Effector memory CD4-positive, alpha-beta T cell (primary cell): ENCODE results near the gene UBAC1.
"Not testable (repeated sequence)": the region's sequence is repeated elsewhere in the genome, so short reads cannot be mapped to it uniquely, and the experiment has no call there.

ENCODE experiments used
- DNase-seq, 3 donors: peaks; one replicate each; pipeline ENCODE4 v3.0.0-alpha.2; 2020
- H3K27ac ChIP-seq: 2 replicates; pipeline ENCODE4 v1.7.0; 2013; ENCODE audit warnings: mild to moderate bottlenecking, low read length, moderate library complexity; ENCODE audit not compliant: insufficient read depth, poor library complexity, severe bottlenecking
- H3K27me3 ChIP-seq: replicated peaks from 2 replicates; pipeline ENCODE4 v1.7.0; 2013; ENCODE audit warnings: mild to moderate bottlenecking, low read length; ENCODE audit not compliant: insufficient read depth, control insufficient read depth, poor library complexity, severe bottlenecking
- H3K36me3 ChIP-seq: 2 replicates; pipeline ENCODE4 v1.7.0; 2013; ENCODE audit warnings: mild to moderate bottlenecking, low read length, moderate library complexity; ENCODE audit not compliant: control insufficient read depth, insufficient read depth
- H3K4me1 ChIP-seq: 2 replicates; pipeline ENCODE4 v1.7.0; 2013; ENCODE audit warnings: low read length, mild to moderate bottlenecking; ENCODE audit not compliant: control insufficient read depth, insufficient read depth, poor library complexity, severe bottlenecking
- H3K4me3 ChIP-seq: 2 replicates; pipeline ENCODE4 v1.7.0; 2013; ENCODE audit warnings: low read length, low read depth, mild to moderate bottlenecking; ENCODE audit not compliant: insufficient read depth, poor library complexity, severe bottlenecking
- H3K9me3 ChIP-seq: 2 replicates; pipeline ENCODE4 v1.7.0; 2013; ENCODE audit warnings: mild to moderate bottlenecking, low read length, moderate library complexity; ENCODE audit not compliant: control insufficient read depth

UBAC1 gene

DNA sequence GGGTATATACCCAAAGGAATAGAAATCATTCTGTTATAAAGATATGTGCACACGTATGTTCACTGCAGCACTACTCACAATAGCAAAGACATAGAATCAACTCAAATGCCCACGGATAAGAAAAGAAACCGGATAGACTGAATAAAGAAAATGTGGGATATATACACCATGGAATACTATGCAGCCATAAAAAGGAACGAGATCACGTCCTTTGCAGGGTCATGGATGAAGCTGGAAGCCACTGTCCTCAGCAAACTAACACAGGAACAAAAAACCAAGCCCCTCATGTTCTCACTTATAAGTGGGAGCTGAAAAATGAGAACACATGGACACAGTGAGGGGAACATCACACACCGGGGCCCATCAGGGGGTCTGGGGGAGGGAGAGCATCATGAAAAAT lies 17.6 kb downstream of the UBAC1 start:
- not testable (repeated sequence) for H3K27me3 ChIP-seq, DNase-seq, H3K4me1 ChIP-seq, H3K9me3 ChIP-seq, H3K4me3 ChIP-seq, H3K27ac ChIP-seq
- H3K36me3 ChIP-seq = peaks cover 44% of the 10 kb centered on the region

DNA sequence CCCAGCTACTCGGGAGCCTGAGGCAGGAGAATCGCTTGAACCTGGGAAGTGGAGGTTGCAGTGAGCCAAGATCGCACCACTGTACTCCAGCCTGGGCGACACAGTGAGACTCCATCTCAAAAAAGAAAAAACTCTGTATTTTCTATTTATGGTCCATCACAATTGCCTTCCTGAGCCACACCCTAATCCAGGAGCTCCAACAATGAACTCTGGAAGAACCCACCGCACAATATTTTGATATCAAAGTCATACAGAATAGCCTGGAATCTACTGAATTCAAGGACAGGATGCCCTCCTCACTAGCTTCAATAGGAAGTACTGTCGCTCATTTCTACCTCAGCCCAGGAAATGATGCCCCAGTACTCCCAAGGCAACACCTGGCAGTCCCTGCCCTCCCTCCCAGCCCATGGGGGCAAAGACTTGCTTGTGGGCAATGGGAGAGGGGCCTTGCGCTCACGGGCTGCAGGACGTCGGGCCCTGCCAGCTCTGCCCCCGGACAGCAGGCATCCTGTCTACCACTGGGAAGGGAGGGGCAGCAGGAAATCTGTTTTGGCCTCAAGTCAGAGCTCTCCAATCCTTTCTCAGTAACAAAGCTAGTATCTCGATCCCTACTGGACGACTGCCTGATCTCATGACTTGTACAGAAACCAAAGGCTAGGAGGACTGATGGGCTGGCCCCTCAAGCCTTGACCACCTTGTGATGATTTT lies 19.7 kb downstream of the UBAC1 start:
- H3K4me3 ChIP-seq = no peak overlapping the region
- no peak for DNase-seq
- no peaks in the 10 kb centered on the region for H3K27me3 ChIP-seq
- H3K9me3 ChIP-seq = no peaks in the 10 kb centered on the region
- no peak overlapping the region for H3K27ac ChIP-seq
- no peaks in the 10 kb centered on the region for H3K4me1 ChIP-seq
- H3K36me3 ChIP-seq = peaks cover 48% of the 10 kb centered on the region

DNA sequence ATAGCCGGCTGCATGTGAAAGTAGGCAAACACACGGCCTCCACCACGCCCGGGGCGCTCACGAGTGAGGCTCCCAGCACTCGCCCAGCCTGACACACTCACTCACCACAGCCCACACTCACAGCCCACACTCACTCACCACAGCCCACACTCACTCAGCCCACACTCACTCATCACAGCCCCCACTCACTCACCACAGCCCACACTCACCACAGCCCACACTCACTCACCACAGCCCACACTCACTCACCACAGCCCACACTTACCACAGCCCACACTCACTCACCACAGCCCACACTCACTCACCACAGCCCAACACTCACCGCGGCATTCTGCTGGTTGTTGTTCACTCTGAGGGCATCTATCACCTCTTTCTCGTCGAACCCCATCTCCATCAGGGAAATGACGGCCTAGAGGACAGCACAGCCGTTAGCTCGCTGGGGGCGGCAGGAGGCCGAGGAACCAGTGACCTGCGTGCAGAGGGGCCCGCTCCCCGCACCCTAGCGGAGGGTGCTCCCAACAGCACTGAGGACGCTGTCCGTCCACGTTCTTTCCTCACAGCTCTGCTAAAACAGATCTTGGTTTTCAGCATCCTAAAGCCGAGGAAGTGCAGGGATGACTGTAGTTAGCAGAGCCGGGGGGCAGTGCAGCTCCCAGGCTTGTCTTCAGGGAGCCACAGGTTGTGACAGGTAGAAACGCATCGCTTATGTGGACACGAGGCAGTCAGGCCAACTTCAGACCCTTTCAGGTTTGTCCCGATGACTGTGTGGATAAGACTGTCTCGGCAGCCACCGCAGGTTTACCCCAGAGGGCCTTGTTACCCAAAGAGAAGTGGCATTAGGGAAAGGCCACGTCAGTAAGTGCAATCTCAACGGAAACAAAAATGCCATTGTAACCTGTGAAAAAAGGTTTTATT lies 21.6 kb downstream of the UBAC1 start:
- no peaks in the 10 kb centered on the region for H3K9me3 ChIP-seq
- H3K4me1 ChIP-seq = no peaks in the 10 kb centered on the region
- peaks cover 36% of the 10 kb centered on the region for H3K36me3 ChIP-seq
- H3K27ac ChIP-seq = no peak overlapping the region
- peak; percentile 16 to 51 (median 23) for DNase-seq
- no peaks in the 10 kb centered on the region for H3K27me3 ChIP-seq
- no peak overlapping the region for H3K4me3 ChIP-seq

DNA sequence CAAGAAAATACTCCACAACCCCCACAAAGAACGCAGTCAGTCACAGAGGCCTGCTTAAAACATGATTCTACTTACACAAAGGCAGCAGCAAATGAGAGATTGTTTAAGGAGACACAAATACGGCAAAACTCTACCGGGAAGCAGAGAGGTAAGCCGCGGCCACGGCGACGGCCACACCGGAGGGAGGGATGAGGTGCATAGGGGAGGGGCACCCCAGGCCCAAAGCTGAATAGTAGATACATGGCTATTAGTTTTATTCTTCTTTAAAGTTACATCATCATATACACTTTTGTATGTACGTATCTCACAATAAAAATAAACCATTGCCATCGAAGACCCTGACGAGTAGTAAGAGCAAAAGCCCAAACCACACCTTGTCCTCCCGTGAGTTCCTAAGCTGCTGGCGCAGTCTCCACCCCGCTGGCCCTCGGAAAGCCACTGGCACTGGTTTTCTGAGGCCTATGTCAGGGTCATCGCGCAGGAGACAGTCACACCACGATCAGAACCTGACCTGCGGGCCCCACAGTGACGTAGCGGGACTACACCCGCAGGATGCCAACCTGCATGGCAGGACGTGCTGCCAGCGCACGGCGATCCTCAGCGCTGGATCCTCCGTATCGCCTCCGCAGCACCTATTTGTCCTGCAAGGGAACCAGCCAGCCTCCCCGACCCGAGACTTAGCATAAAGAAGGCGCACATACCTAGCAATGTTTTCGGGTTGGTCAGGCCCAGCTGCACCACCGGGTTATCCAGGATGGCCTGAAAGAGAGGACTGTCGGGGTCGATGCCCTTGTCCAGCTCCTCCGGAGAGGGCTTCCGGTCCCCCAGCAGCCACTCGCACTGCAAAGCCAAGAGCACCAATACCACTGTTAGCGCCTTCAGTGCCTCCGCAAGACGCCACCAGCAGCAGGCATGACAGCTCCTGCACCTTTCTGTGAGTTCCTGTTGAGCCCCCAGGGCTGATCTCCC lies 23.4 kb downstream of the UBAC1 start:
- DNase-seq = no peak
- no peaks in the 10 kb centered on the region for H3K9me3 ChIP-seq
- peaks cover 37% of the 10 kb centered on the region for H3K36me3 ChIP-seq
- no peak overlapping the region for H3K27ac ChIP-seq
- no peaks in the 10 kb centered on the region for H3K27me3 ChIP-seq
- H3K4me3 ChIP-seq = no peak overlapping the region
- no peaks in the 10 kb centered on the region for H3K4me1 ChIP-seq

DNA sequence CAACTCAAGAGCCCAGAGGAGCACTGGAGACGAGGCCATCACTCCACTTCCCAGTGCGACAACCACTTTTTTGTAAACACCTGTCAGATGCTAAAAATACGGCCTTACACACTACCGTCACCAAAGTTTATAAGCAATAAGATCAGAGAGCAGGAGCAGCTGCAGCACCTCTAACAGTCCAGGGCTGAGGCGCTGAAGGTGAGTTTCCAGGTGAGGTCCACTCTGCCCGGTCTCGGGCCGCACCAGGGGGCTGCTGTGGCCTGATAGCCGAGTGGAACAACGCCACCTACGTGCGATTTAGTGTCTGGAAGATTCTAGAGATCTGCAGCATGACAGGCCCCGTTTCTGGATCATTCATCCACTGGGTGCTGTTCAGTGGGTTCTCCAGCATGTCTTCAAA lies 28.1 kb downstream of the UBAC1 start:
- H3K4me3 ChIP-seq = no peak overlapping the region
- peaks cover 38% of the 10 kb centered on the region for H3K36me3 ChIP-seq
- H3K27ac ChIP-seq = no peak overlapping the region
- no peaks in the 10 kb centered on the region for H3K4me1 ChIP-seq
- H3K9me3 ChIP-seq = no peaks in the 10 kb centered on the region
- DNase-seq = no peak
- H3K27me3 ChIP-seq = no peaks in the 10 kb centered on the region

DNA sequence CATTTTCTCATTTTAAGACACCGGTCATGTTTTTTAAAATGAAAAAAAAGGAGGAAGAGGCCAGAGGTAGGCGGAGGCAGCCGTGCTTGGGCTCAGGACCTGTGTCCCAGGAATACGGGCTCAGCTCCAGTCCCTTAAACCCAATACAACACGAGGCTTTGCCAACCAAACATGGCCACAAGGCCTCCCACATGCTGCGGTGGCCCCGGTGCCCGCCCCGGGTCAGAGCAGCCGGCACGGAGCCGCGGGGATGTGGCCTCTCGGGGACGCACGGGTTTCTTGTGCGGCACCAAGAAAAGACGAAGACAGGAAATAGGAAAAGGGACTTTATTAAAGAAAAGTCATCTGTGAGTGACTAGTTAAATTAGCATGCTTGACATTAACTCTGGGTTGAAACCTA lies 28.5 kb downstream of the UBAC1 start:
- no peak for DNase-seq
- peaks cover 35% of the 10 kb centered on the region for H3K36me3 ChIP-seq
- no peak overlapping the region for H3K4me3 ChIP-seq
- no peak overlapping the region for H3K27ac ChIP-seq
- H3K27me3 ChIP-seq = no peaks in the 10 kb centered on the region
- no peaks in the 10 kb centered on the region for H3K9me3 ChIP-seq
- H3K4me1 ChIP-seq = no peaks in the 10 kb centered on the region

DNA sequence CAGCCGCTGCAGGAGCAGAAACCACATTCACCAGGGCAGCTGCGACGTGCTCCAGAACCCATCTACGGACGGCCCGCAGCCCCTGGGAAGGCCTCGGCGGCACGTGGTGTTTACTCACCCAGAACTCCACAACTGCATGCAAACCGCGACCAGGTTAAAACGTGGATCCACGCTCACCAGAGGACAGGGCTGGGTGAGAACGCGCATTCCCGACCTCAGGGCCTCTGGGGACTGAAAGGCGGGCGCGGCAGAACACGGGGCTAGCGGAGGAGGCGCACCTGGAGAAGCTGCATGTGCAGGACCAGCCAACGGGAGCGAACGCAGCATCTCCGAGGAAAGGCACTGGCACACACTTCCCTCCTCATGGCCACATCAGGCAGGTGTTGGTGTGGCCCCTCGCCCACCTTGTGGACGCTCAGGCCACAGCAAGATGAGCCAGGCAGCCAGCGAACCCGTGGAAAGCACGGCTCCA lies 29.8 kb downstream of the UBAC1 start:
- Histone ChIP-seq H3K4me3 (no peak overlapping the region), H3K36me3 (peaks cover 27% of the 10 kb centered on the region), H3K27ac (no peak overlapping the region), H3K9me3 (no peaks in the 10 kb centered on the region), H3K27me3 (no peaks in the 10 kb centered on the region), H3K4me1 (no peaks in the 10 kb centered on the region)
- DNase-seq = no peak

DNA sequence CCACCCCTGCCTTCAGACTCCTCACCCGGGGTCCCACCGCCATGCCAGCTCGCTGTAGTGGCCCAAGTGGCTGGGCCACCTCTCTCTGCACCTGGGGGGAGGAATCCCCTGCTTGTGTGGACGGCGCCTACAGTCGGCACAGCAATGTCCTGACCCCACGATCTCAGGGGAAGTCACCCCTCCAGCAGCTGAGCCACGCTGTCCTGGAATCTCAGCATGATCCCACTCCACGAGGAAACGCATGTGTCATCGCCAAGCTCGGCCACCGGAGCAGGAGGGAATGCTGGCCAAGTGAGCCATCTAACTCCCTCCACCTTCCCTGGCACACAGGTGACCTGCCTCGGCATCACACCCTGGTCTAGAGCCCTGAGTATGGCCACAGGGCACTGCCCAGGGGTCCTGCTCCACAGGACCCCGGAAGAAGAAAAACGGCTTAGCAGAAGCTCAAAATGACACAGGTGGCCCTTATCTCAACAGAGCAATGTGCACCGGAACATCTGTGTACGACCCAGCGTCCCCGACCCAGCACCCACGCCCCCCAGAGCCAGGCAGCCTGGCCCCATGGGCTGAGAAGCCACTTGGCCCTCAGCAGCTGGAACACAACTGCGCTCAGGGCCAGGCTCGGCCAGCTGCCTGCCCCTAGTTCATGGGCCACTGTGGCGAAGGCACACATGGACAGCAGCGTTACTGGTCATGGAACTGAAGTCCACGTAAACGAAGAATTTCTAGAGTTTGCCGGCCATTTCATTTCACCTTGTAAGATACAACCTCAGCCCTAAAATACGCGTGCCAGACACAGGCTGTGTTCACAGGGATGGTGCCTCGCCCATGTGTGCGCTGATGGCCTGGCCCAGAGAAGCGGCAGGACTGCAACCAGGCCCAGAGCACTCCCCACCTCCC lies 30.5 kb downstream of the UBAC1 start:
- Histone ChIP-seq H3K4me3 (no peak overlapping the region), H3K36me3 (peaks cover 22% of the 10 kb centered on the region), H3K27me3 (no peaks in the 10 kb centered on the region), H3K4me1 (peaks cover 1% of the 10 kb centered on the region), H3K27ac (no peak overlapping the region), H3K9me3 (no peaks in the 10 kb centered on the region)
- no peak for DNase-seq
